Sciatic nerve (tissue), 2 donors: ENCODE results near the gene MAP2K2. TPM values are rescaled to one million over a fixed set of nuclear protein-coding genes. Genes with fewer than 3 reads are reported as not detected.
"Not testable (repeated sequence)": the region's sequence is repeated elsewhere in the genome, so short reads cannot be mapped to it uniquely, and the experiment has no call there.

Experiments
- ATAC-seq: fragments of 200-7000 bp; cut with Tn5 transposase; one replicate; pipeline ENCODE4 v1.9.1; 2020; ENCODE audit warnings: mild to moderate bottlenecking, moderate library complexity
- DNase-seq: peaks from one replicate; pipeline ENCODE4 v3.0.0-alpha.2; 2020; ENCODE audit warnings: low spot score
- intact Hi-C: fragments of 100-400 bp; cut with DNase I; formaldehyde crosslinking; loops from one replicate; pipeline ENCODE4 v1.14.2; 2022
- total RNA-seq: library from RNA; stranded (reverse); fragmentation: NEBNext Ultra II Directional; extraction: Animal tissue kit (Norgen Biotek cat#: 25700); gene quantifications from one replicate; pipeline ENCODE4 v1.2.1, GENCODE V29; 2021
- donor health status: DM: no; HTN: no; CAD: no.
- donor health status: DM: no; HTN: no; CAD: no.

The MAP2K2 gene
- total RNA-seq, 1 donor from 2014 or later: 108 TPM

DNA sequence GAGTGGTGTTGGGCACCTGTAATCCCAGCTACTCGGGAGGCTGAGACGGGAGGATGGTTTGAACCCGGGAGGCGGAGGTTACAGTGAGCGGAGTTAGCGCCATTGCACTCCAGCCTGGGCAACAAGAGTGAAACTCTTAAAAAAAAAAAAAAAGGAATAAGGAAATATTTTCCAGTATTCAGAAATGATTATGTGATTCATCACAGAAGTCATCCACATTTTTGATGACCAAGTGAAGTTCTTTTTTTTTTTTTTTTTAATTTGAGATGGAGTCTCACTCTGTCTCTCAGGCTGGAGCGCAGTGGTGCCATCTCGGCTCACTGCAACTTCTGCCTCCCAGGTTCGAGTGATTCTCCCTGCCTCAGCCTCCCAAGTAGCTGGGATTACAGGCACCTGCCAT is 11.5 kb upstream of the MAP2K2 start:
- DNase-seq, ATAC-seq, intact Hi-C loops: not testable (repeated sequence)

GRCh38 chr19:4134351-4134750 is 10.4 kb upstream of the MAP2K2 start:
- ATAC-seq: no peak
- DNase-seq: no peak
- intact Hi-C loops: no loop called here

GRCh38 chr19:4130744-4131438 is 7.0 kb upstream of the MAP2K2 start:
- intact Hi-C loops: no loop called here
- DNase-seq: no peak
- ATAC-seq: peak; percentile 50

- intact Hi-C loops, DNase-seq, ATAC-seq: not testable (repeated sequence)
These were observed 5.1 kb upstream of the MAP2K2 start for GRCh38 chr19:4129050-4129449.

DNA sequence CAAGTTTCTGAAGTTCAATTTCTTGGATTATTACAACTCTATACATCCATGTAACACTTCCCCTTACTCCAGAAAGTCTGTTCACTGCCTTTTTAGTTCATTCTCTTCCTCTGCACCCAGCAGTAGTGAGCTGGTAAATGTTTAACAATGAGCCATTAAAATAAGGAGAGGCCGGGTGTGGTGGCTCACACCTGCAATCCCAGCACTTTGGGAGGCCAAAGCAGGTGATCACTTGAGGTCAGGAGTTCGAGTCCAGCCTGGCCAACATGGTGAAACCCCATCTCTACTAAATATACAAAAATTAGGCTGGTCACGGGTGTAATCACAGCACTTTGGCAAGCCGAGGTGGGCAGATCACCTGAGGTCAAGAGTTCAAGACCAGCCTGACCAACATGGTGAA is 3.4 kb upstream of the MAP2K2 start:
- ATAC-seq, DNase-seq, intact Hi-C loops: not testable (repeated sequence)

GRCh38 chr19:4124638-4125037 is 716 bp upstream of the MAP2K2 start:
- DNase-seq (no peak), ATAC-seq (no peak)
- intact Hi-C loops: no loop called here

DNA sequence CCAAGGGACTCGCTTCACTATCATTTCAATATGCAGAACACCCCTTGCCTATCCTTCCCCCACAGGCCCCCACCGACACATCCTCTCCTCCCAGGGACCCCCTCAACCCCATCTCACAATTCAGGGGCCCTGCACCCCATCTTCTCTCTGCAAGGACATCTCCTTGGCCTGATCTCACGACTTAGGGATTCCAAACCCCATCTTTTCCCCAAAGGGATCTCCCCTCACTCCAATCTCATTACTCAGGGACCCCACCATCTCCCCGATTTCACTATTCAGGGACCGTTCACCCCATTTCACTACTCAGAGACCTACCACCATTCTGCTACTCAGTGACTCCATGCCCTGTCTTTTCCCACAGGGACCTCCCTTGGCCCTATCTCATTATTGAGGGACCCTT is 1.4 kb downstream of the MAP2K2 start:
- ATAC-seq: no peak

GRCh38 chr19:4121815-4122214 is 2.1 kb downstream of the MAP2K2 start:
- intact Hi-C loops: no loop called here
- ATAC-seq (no peak), DNase-seq (no peak)

More for the DNA sequence above, 1.4 kb downstream of the MAP2K2 start:
- intact Hi-C loops: no loop called here
- DNase-seq: no peak

DNA sequence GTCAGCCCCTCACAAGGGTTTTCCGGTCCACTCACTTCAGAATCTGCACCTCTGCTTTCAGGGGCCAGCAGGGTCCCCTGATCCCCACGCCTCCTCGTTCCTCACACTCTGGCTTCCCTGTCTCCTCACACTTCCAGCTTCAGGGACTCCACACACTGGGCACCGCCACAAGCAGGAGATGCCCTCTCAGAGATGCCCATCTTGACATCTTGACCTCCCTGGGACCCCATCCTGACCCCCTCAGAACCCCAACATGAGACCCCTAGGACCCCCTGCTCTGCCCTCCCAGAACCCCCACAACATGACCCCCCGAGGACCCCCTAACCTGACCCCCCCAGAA is 2.7 kb downstream of the MAP2K2 start:
- ATAC-seq (no peak), DNase-seq (no peak)
- intact Hi-C loops: no loop called here

DNA sequence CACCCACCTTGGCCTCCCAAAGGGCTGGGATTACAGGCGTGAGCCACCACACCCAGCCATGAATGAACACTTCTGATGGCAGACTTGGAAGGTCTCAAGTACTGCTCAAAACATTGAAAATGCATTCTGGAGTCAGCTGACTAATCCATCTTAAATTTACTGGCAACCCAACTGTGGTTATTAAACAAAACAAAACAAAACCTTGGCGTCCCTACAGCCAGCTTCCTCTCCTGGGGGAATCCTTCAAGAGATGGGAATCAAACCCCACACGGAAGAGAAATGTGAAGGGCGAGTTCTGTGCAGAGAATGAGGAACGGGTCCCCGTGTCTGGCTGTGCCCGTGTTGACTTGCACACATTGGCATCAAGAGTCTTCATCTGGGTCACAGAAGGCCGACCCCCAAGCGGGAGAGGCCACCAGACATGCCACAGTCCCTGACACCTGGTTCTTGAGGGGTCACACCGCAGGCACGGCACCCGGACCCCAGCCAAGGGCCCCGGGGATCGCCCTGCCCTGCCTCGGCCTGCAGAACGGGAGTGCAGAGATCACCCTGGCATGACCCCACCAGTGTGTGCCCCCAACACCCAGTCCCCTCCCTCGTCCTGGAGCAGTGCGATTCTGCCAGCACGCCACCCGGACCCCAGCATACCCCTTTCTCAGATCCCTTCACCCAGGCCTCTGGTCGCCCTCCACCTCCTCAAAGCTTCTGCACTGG is 3.2 kb downstream of the MAP2K2 start:
- ATAC-seq (no peak), DNase-seq (no peak)
- intact Hi-C loops: no loop called here

DNA sequence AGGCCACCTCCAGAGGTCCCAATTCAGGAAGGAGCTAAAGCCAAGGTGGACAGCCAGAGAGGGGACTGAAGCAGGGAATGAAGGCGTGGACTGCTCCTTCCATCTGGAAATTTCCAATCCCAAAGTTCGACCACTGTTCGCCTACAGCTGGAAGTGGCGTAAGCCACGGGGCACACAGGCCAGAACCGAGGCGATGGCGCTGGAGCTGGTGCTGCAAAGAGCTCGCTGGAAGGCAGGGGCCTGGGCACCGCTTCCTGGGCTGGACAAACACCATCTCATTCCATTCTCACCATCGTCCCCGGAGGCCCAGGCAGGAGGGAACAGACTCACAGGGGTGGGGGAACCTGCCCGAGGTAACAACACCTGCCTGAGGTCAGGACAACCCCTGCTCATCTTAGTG is 4.2 kb downstream of the MAP2K2 start:
- intact Hi-C loops: no loop called here
- DNase-seq: no peak
- ATAC-seq: no peak

GRCh38 chr19:4115818-4116385 is 8.0 kb downstream of the MAP2K2 start:
- DNase-seq (no peak), ATAC-seq (no peak)
- intact Hi-C loops: no loop called here

- intact Hi-C loops: no loop called here
- ATAC-seq (no peak), DNase-seq (no peak)
These were observed 8.7 kb downstream of the MAP2K2 start for GRCh38 chr19:4115050-4115817.

GRCh38 chr19:4114181-4114580 is 9.7 kb downstream of the MAP2K2 start:
- intact Hi-C loops: no loop called here
- ATAC-seq (no peak), DNase-seq (no peak)

DNA sequence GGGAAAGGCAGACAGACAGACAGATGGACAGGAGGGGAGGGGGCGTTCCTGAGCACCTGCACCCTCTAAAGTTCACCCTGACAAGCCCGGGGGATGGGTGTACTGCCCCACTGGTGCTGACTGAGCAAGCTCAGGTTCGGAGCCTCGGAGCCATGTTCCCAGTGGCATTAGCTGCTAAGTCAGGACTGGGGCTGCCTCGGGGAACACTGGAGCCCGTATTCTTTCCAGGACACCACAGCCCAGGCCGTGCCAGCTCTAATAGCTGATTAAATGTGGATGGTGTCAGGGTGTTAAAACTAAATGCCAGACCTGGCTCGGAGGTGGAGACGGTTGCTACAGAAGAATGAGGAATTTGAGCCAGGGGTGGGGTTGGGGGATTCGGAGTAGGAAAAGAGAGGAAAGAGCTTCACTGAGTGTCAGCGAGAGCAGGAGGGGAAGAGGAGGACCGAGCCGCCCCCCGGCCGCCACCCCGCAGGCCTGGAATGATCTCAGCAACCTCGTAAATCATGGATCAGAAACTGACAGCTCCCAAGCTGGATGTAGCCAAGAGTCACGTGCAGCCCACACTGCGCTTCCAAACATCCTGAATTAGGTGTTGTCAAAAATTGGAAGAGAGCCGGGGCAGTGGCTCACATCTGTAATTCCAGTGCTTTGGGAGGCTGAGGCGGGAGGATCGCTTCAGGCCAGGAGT is 10.4 kb downstream of the MAP2K2 start:
- DNase-seq (no peak), ATAC-seq (no peak)
- intact Hi-C loops: no loop called here

GRCh38 chr19:4112367-4112766 is 11.6 kb downstream of the MAP2K2 start:
- DNase-seq (no peak), ATAC-seq (peak; percentile 7)
- intact Hi-C loops: no loop called here

DNA sequence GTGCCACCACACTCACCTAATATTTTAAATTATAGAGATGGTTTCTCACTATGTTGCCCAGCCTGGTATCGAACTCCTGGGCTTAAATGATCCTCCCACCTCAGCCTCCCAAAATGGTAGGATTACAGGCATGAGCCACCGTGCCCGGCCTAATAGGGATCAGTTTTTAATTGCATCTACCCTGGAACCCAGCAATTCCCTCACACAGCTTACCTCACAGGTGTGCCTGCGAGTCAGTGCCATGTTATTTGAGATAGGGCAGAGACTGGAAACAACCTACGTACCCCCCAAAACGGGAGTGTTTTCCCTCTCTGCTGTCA is 14.3 kb downstream of the MAP2K2 start:
- ATAC-seq (no peak), DNase-seq (no peak)
- intact Hi-C loops: no loop called here

DNA sequence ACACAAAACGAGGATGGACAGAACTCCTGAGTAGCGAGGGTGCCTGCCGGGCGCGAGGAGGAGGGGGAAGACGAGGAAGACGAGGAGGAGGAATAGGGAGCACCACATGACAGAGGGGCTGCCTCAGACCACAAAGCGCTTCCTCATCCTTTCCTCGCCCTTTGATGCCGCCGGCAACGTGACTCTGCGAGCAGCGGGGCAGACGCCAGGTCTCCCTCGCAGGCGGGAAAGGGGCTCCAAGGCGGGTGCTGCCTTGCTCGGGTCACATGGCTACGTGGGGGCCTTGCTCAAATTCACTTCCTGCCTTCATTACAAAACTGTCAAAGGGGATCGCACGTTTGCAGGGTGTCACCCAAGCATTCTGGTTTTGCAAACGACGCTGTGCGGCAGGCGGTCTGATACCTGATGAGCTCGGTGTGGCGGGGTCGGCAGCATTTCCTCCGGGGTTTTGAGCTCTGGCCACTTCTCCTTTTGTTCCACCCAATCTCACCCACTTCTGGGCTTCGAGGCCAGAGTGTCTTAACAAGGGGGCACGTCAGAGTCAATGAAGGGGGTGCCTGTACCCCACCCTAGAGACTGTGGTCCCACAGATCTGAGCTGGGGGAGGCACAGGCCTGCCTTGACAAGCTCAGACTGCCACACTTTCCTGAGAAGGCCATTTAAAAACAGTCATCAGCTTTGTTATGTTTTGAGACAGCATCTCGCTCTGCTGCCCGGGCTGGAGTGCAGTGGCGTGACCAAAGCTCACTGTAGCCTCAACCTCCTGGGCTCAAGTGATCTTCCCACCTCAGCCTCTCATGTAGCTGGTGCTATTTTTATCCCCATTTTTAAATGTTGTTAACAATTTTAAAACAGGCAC is 14.9 kb downstream of the MAP2K2 start:
- ATAC-seq: no peak
- intact Hi-C loops: no loop called here
- no peak for DNase-seq

- ATAC-seq (no peak), DNase-seq (no peak)
- intact Hi-C loops: no loop called here
These were observed 20.9 kb downstream of the MAP2K2 start for GRCh38 chr19:4103080-4103433.
